Measurements from ENCODE around the gene PAQR5.
"Not testable (repeated sequence)": the region's sequence is repeated elsewhere in the genome, so short reads cannot be mapped to it uniquely, and the experiment has no call there.

Gene PAQR5

GRCh38 chr15:69434679-69435078 lies 136.0 kb downstream of the PAQR5 start:
- Histone ChIP-seq H3K27ac (no peak overlapping the region), H3K9me3 (ENCODE audit: low read depth, low read length) (no peaks in the 10 kb centered on the region), H3K9ac (ENCODE audit: insufficient read length) (no peak overlapping the region), H3K36me3 (ENCODE audit: insufficient read depth, low read length) (peaks cover 96% of the 10 kb centered on the region), H3K4me3 (no peak overlapping the region)
- DNase-seq (ENCODE audit: low read depth, low spot score) = no peak
- TF ChIP-seq POLR2AphosphoS5 (IDR thresholded peaks at IDR 0.05; ENCODE audit: borderline replicate concordance, low read depth, low read length) (no peak), EZH2 (IDR thresholded peaks at IDR 0.05) (no peak), FOXP2 (optimal IDR thresholded peaks at IDR 0.05; ENCODE audit: control extremely low read depth, extremely low read length, insufficient read depth) (no peak)

- TF ChIP-seq EZH2 (IDR thresholded peaks at IDR 0.05) (no peak), POLR2AphosphoS5 (IDR thresholded peaks at IDR 0.05; ENCODE audit: borderline replicate concordance, low read depth, low read length) (no peak), FOXP2 (optimal IDR thresholded peaks at IDR 0.05; ENCODE audit: control extremely low read depth, extremely low read length, insufficient read depth) (no peak)
- no peak overlapping the region for H3K27ac ChIP-seq
- H3K9me3 ChIP-seq (ENCODE audit: low read depth, low read length) = no peaks in the 10 kb centered on the region
- no peak for DNase-seq (ENCODE audit: low read depth, low spot score)
- no peak overlapping the region for H3K9ac ChIP-seq (ENCODE audit: insufficient read length)
- peaks cover 94% of the 10 kb centered on the region for H3K36me3 ChIP-seq (ENCODE audit: insufficient read depth, low read length)
- H3K4me3 ChIP-seq = no peak overlapping the region
Measured at GRCh38 chr15:69435985-69436384, 137.3 kb downstream of the PAQR5 start.

GRCh38 chr15:69436951-69437350 lies 138.2 kb downstream of the PAQR5 start:
- TF ChIP-seq FOXP2 (optimal IDR thresholded peaks at IDR 0.05; ENCODE audit: control extremely low read depth, extremely low read length, insufficient read depth) (no peak), EZH2 (IDR thresholded peaks at IDR 0.05) (no peak), POLR2AphosphoS5 (IDR thresholded peaks at IDR 0.05; ENCODE audit: borderline replicate concordance, low read depth, low read length) (no peak)
- H3K4me3 ChIP-seq = no peak overlapping the region
- H3K36me3 ChIP-seq (ENCODE audit: insufficient read depth, low read length) = peaks cover 96% of the 10 kb centered on the region

GRCh38 chr15:69439623-69440022 lies 140.9 kb downstream of the PAQR5 start:
- TF ChIP-seq POLR2AphosphoS5 (IDR thresholded peaks at IDR 0.05; ENCODE audit: borderline replicate concordance, low read depth, low read length) = no peak
- H3K9ac ChIP-seq (ENCODE audit: insufficient read length) = no peak overlapping the region
- no peak for DNase-seq (ENCODE audit: low read depth, low spot score)
- H3K36me3 ChIP-seq (ENCODE audit: insufficient read depth, low read length) = peaks cover 99% of the 10 kb centered on the region
- H3K4me3 ChIP-seq = no peak overlapping the region
- H3K27ac ChIP-seq = 0 out of 2 replicates have a peak overlapping the region, but pooled peaks have one; percentile 10
- H3K9me3 ChIP-seq (ENCODE audit: low read depth, low read length) = no peaks in the 10 kb centered on the region

More at GRCh38 chr15:69436951-69437350, 138.2 kb downstream of the PAQR5 start:
- no peak for DNase-seq (ENCODE audit: low read depth, low spot score)
- Histone ChIP-seq H3K27ac (no peak overlapping the region), H3K9me3 (ENCODE audit: low read depth, low read length) (no peaks in the 10 kb centered on the region), H3K9ac (ENCODE audit: insufficient read length) (no peak overlapping the region)

GRCh38 chr15:69443032-69443611 lies 144.4 kb downstream of the PAQR5 start:
- H3K36me3 ChIP-seq (ENCODE audit: insufficient read depth, low read length) = peaks cover 97% of the 10 kb centered on the region
- TF ChIP-seq POLR2AphosphoS5 (IDR thresholded peaks at IDR 0.05; ENCODE audit: borderline replicate concordance, low read depth, low read length) = no peak
- no peak for TF ChIP-seq FOXP2 (optimal IDR thresholded peaks at IDR 0.05; ENCODE audit: control extremely low read depth, extremely low read length, insufficient read depth)
- TF ChIP-seq EZH2 (IDR thresholded peaks at IDR 0.05) = no peak
- H3K9me3 ChIP-seq (ENCODE audit: low read depth, low read length) = no peaks in the 10 kb centered on the region
- H3K9ac ChIP-seq (ENCODE audit: insufficient read length) = no peak overlapping the region
- H3K27ac ChIP-seq = no peak overlapping the region
- H3K4me3 ChIP-seq = no peak overlapping the region
- DNase-seq (ENCODE audit: low read depth, low spot score) = no peak

- no peak overlapping the region for H3K27ac ChIP-seq
- H3K9ac ChIP-seq (ENCODE audit: insufficient read length) = no peak overlapping the region
- no peaks in the 10 kb centered on the region for H3K9me3 ChIP-seq (ENCODE audit: low read depth, low read length)
- DNase-seq (ENCODE audit: low read depth, low spot score) = no peak
- peaks cover 87% of the 10 kb centered on the region for H3K36me3 ChIP-seq (ENCODE audit: insufficient read depth, low read length)
- TF ChIP-seq POLR2AphosphoS5 (IDR thresholded peaks at IDR 0.05; ENCODE audit: borderline replicate concordance, low read depth, low read length) = no peak
- TF ChIP-seq FOXP2 (optimal IDR thresholded peaks at IDR 0.05; ENCODE audit: control extremely low read depth, extremely low read length, insufficient read depth) = no peak
- no peak for TF ChIP-seq EZH2 (IDR thresholded peaks at IDR 0.05)
- H3K4me3 ChIP-seq = no peak overlapping the region
Measured at GRCh38 chr15:69444686-69445085, 146.0 kb downstream of the PAQR5 start.

GRCh38 chr15:69446953-69447352 lies 148.2 kb downstream of the PAQR5 start:
- Histone ChIP-seq H3K9me3 (ENCODE audit: low read depth, low read length) (no peaks in the 10 kb centered on the region), H3K9ac (ENCODE audit: insufficient read length) (no peak overlapping the region), H3K27ac (no peak overlapping the region), H3K4me3 (no peak overlapping the region), H3K36me3 (ENCODE audit: insufficient read depth, low read length) (peaks cover 66% of the 10 kb centered on the region)
- TF ChIP-seq POLR2AphosphoS5 (IDR thresholded peaks at IDR 0.05; ENCODE audit: borderline replicate concordance, low read depth, low read length) = no peak
- TF ChIP-seq FOXP2 (optimal IDR thresholded peaks at IDR 0.05; ENCODE audit: control extremely low read depth, extremely low read length, insufficient read depth) = no peak
- TF ChIP-seq EZH2 (IDR thresholded peaks at IDR 0.05) = no peak
- no peak for DNase-seq (ENCODE audit: low read depth, low spot score)

GRCh38 chr15:69450221-69450620 lies 151.5 kb downstream of the PAQR5 start:
- DNase-seq (ENCODE audit: low read depth, low spot score); H3K9ac ChIP-seq (ENCODE audit: insufficient read length); H3K27ac ChIP-seq; H3K4me3 ChIP-seq; H3K9me3 ChIP-seq (ENCODE audit: low read depth, low read length): not testable (repeated sequence)
- H3K36me3 ChIP-seq (ENCODE audit: insufficient read depth, low read length) = peaks cover 53% of the 10 kb centered on the region

- Histone ChIP-seq H3K27ac (peak overlapping the region; percentile 88), H3K4me3 (peak overlapping the region; percentile 94)
- TF ChIP-seq FOXP2 (optimal IDR thresholded peaks at IDR 0.05; ENCODE audit: control extremely low read depth, extremely low read length, insufficient read depth) = no peak
- no peak for TF ChIP-seq EZH2 (IDR thresholded peaks at IDR 0.05)
Measured at GRCh38 chr15:69450968-69451695, 152.4 kb downstream of the PAQR5 start.

More at GRCh38 chr15:69450968-69451695, 152.4 kb downstream of the PAQR5 start:
- H3K36me3 ChIP-seq (ENCODE audit: insufficient read depth, low read length) = peaks cover 53% of the 10 kb centered on the region
- no peaks in the 10 kb centered on the region for H3K9me3 ChIP-seq (ENCODE audit: low read depth, low read length)
- DNase-seq (ENCODE audit: low read depth, low spot score) = no peak
- no peak overlapping the region for H3K9ac ChIP-seq (ENCODE audit: insufficient read length)

All from SK-N-MC (cell line).